Thyroid gland (tissue), 4 donors: ENCODE data around the gene ZFP36L1.

Experiments
- CTCF ChIP-seq, 6 experiments: fragments of 200-600 bp in 3 of 6; fragments of 450-650 bp in 3 of 6; sonication (generic) in 3 of 6; IDR thresholded peaks; one replicate each; pipeline ENCODE4 v1.5.1; 2016 to 2019; ENCODE audit warnings: antibody characterized with exemption in 6 of 6, mild to moderate bottlenecking in 2 of 6, inconsistent platforms in 1 of 6, moderate library complexity in 1 of 6
- POLR2A ChIP-seq, 2 donors: fragments of 450-650 bp; IDR thresholded peaks; one replicate each; pipeline ENCODE4 v1.6.1; 2017; ENCODE audit warnings: antibody characterized with exemption in 2 of 2, mild to moderate bottlenecking in 2 of 2, moderate library complexity in 1 of 2

- TF ChIP-seq CTCF (IDR thresholded peaks at IDR 0.05) (no peak), POLR2A (IDR thresholded peaks at IDR 0.05) (no peak)
Measured at GRCh38 chr14:68755016-68755353, 37.9 kb downstream of the ZFP36L1 start.
